ES-I3 (cell line): ENCODE results near the gene ATP6V0E1.

Source experiments
- H3K36me3 ChIP-seq: 2 replicates; pipeline ENCODE4 v1.6.1; 2013; ENCODE audit warnings: mild to moderate bottlenecking, low read length, control low read depth, moderate library complexity; ENCODE audit not compliant: insufficient read depth
- H3K4me1 ChIP-seq: 2 replicates; pipeline ENCODE4 v1.6.1; 2013; ENCODE audit warnings: mild to moderate bottlenecking, control low read depth, low read length; ENCODE audit not compliant: insufficient read depth
- H3K9ac ChIP-seq: 2 replicates; pipeline ENCODE4 v1.6.1; 2013; ENCODE audit warnings: low read depth, mild to moderate bottlenecking, low read length, moderate library complexity
- H3K9me3 ChIP-seq: 2 replicates; pipeline ENCODE4 v1.6.1; 2013; ENCODE audit warnings: mild to moderate bottlenecking, low read length, moderate library complexity; ENCODE audit not compliant: control insufficient read depth, insufficient read depth

ATP6V0E1 gene

DNA sequence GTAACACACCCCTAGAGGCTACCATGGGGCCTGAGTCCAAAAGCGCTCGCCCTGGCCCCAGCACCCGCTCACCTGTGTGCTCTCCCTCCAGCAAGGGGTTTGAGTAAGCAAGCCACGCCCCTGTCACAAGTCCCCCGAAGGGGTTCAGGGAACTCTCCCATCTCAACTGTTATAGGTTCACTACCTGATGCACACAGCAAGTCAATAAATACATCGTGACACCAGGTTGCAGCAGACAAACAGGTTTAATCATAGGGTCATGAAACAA lies 64.2 kb downstream of the ATP6V0E1 start:
- no peaks in the 10 kb centered on the region; the same call in 1 of the 2 replicates for H3K4me1 ChIP-seq
- H3K9me3 ChIP-seq: no peaks in the 10 kb centered on the region

DNA sequence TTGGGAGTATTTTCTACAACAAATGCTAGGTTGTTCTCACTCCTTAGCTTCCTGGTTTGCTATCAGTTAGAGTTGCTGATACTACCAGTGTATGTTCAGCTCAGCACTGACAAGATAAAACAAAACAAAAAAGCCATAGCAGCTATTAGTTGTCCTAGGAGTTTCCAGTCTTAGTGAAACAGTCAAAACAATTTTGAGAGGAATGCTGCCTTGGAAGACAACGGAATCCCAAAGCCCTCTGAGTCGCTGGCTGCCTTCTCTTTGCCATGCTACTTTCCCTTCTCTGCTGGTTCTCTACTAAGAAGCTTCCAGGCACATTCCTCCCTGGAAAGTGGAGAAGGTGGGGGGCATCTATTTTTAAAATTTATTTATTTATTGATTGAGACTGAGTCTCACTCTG lies 67.2 kb downstream of the ATP6V0E1 start:
- H3K36me3 ChIP-seq: no peaks in the 10 kb centered on the region
- no peaks in the 10 kb centered on the region for H3K9me3 ChIP-seq
- H3K9ac ChIP-seq: no peak overlapping the region
- peaks cover 7% of the 10 kb centered on the region; the same call in 1 of the 2 replicates for H3K4me1 ChIP-seq

More for the DNA sequence above, 64.2 kb downstream of the ATP6V0E1 start:
- H3K9ac ChIP-seq: no peak overlapping the region
- H3K36me3 ChIP-seq: no peaks in the 10 kb centered on the region

- Histone ChIP-seq H3K4me1 (0 out of 2 replicates have a peak, but pooled peaks cover 7% of the 10 kb centered on the region), H3K9me3 (no peaks in the 10 kb centered on the region), H3K36me3 (no peaks in the 10 kb centered on the region), H3K9ac (no peak overlapping the region)
These were observed 68.2 kb downstream of the ATP6V0E1 start for GRCh38 chr5:173051746-173052145.

GRCh38 chr5:173053041-173053440 lies 69.5 kb downstream of the ATP6V0E1 start:
- Histone ChIP-seq H3K9ac (no peak overlapping the region), H3K4me1 (0 out of 2 replicates have a peak, but pooled peaks cover 7% of the 10 kb centered on the region), H3K36me3 (no peaks in the 10 kb centered on the region), H3K9me3 (no peaks in the 10 kb centered on the region)

GRCh38 chr5:173055042-173055721 lies 71.6 kb downstream of the ATP6V0E1 start:
- Histone ChIP-seq H3K36me3 (no peaks in the 10 kb centered on the region), H3K4me1 (0 out of 2 replicates have a peak, but pooled peaks cover 7% of the 10 kb centered on the region), H3K9me3 (no peaks in the 10 kb centered on the region), H3K9ac (peak overlapping the region; percentile 100; the same call in 1 of the 2 replicates)

- H3K36me3 ChIP-seq: no peaks in the 10 kb centered on the region
- H3K4me1 ChIP-seq: 0 out of 2 replicates have a peak, but pooled peaks cover 7% of the 10 kb centered on the region
- H3K9ac ChIP-seq: peak overlapping the region; percentile 100
- H3K9me3 ChIP-seq: no peaks in the 10 kb centered on the region
These were observed 72.1 kb downstream of the ATP6V0E1 start for GRCh38 chr5:173055722-173055982.

DNA sequence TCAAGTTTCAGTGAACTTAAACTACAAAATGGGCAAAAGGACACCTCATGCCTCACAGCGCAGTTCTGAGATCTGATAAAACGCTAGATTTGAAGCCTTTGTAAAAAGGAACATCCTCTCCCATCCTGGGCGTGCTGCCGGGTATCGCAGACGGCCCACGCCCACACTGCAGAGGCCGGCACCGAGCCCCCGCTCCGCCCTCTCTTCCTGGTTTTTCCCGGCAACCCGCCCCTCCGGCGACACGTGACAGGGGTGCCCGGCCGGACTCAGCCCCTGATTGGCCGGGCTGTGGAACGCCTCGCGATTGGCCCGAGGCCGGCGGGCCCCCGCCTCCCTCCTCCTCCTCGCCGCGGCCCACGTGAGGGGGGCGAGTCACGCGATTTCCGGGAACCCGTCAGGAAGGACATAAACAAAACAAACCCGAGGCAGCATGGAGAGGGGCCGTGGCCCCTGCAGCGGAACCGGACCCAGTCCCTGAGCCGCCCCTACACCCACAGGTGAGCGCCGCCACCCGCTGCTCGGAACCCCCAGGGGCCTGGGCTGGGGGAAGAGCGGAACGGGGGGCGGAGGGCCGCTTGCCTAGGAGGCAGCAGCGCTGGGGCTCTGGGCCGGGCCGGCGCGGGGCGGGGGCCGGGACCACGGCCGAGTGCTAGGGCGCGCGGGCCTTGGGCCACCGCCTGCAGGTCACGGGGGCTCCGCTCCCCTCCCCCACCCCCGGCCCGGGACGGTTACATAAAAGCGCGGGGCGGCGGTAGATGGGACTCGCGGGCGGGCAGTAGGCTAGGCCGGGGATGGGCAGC lies 72.6 kb downstream of the ATP6V0E1 start, which contains the start of gene CREBRF:
Gene CREBRF, plus strand, starts transcription at position 370 of the 800 bp plus-strand sequence. CDS start 24,424 bp downstream, outside the sequence.
- Histone ChIP-seq H3K36me3 (no peaks in the 10 kb centered on the region), H3K9me3 (no peaks in the 10 kb centered on the region), H3K4me1 (0 out of 2 replicates have a peak, but pooled peaks cover 7% of the 10 kb centered on the region), H3K9ac (peak within 1 kb of the TSS; percentile 100)

DNA sequence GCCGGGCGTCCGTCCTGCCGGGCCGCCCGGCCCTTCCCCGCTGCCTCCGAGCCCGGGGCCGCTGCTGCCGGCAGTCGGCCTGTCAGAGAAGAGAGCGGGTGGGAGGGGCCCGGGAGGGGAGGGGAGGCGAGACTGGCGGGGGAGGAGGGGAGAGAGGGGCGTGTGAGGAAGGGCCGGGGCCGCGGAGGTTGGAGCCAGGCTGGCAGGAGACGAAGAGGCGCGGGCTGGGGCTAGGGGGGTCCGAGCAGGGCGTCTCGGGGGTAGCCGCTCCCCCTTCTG lies 73.2 kb downstream of the ATP6V0E1 start:
- H3K36me3 ChIP-seq: no peaks in the 10 kb centered on the region
- no peaks in the 10 kb centered on the region for H3K9me3 ChIP-seq
- H3K4me1 ChIP-seq: 0 out of 2 replicates have a peak, but pooled peaks cover 7% of the 10 kb centered on the region
- peak overlapping the region; percentile 100; the same call in 1 of the 2 replicates for H3K9ac ChIP-seq

GRCh38 chr5:173057062-173057924 lies 73.7 kb downstream of the ATP6V0E1 start:
- Histone ChIP-seq H3K9ac (peak overlapping the region; percentile 100), H3K9me3 (no peaks in the 10 kb centered on the region), H3K4me1 (0 out of 2 replicates have a peak, but pooled peaks cover 7% of the 10 kb centered on the region), H3K36me3 (no peaks in the 10 kb centered on the region)

GRCh38 chr5:173062141-173062540 lies 78.6 kb downstream of the ATP6V0E1 start:
- Histone ChIP-seq H3K4me1 (no peaks in the 10 kb centered on the region), H3K9ac (no peak overlapping the region), H3K9me3 (no peaks in the 10 kb centered on the region), H3K36me3 (no peaks in the 10 kb centered on the region)

DNA sequence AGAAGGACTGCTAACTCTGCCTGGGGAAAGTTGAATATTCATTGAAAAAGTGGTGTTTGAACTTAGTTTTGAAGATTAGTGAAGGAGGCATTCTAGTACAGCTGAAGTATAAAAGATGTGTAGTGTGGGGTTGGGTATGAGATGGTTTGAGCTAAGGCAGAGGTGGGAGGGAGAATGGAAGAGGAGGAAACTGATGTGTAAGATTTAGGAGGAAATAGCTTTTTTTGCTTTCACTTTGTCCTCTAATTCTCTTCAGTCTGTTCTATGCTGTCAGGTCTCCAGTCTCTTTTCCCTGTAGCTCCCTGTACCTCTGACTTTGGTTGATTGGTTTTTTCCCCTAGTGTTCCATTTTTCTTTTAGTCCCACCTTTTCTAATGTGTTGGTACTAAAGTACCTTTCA lies 81.6 kb downstream of the ATP6V0E1 start:
- Histone ChIP-seq H3K4me1 (no peaks in the 10 kb centered on the region), H3K9me3 (no peaks in the 10 kb centered on the region), H3K9ac (no peak overlapping the region), H3K36me3 (no peaks in the 10 kb centered on the region)

GRCh38 chr5:173069671-173070070 lies 86.1 kb downstream of the ATP6V0E1 start:
- Histone ChIP-seq H3K9ac (no peak overlapping the region), H3K9me3 (no peaks in the 10 kb centered on the region), H3K4me1 (no peaks in the 10 kb centered on the region), H3K36me3 (no peaks in the 10 kb centered on the region)

DNA sequence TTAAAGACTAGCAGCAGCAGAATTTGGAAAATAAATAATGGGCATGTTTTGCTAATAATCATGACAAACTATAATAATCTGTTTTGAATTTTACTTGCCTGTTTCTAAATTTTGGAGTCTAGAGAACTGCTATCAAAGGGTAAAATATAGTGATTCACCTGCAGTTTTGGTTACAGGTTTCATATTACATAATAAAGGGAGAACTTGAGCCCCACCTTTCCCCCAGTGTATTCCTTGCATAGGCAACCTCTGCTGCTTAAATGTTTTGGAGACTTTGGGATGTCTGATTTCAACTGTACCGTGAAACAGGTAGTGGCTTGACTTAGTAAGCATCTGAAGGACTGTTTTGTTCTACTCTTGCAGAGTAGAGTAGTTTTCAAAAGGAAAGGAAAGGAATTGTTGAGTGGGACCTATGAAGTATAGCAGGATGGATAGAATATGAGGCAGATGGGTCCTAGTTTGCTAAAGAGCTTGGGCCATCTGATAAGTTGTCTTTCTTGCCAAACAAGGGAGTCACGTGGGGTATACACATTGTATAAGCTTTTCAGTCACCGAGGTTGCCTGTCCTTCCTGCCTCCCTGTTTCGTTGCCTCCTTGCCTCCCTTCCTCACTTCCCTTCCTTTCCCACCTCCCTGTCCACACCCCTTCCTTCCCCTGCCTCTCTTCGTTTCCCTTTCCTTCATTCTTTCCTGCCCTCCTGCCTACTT lies 91.7 kb downstream of the ATP6V0E1 start:
- no peaks in the 10 kb centered on the region for H3K4me1 ChIP-seq
- H3K9me3 ChIP-seq: no peaks in the 10 kb centered on the region
- H3K9ac ChIP-seq: no peak overlapping the region
- H3K36me3 ChIP-seq: no peaks in the 10 kb centered on the region

- Histone ChIP-seq H3K9ac (no peak overlapping the region), H3K9me3 (no peaks in the 10 kb centered on the region), H3K4me1 (no peaks in the 10 kb centered on the region), H3K36me3 (no peaks in the 10 kb centered on the region)
These were observed 92.4 kb downstream of the ATP6V0E1 start for GRCh38 chr5:173075970-173076369.
